GM19043 (cell line): ENCODE measurements around the gene NPLOC4.

Source experiments
- ATAC-seq: cut with Tn5 transposase; IDR thresholded peaks from one replicate; pipeline ENCODE4 v1.9.1; 2021; ENCODE audit warnings: low read depth; ENCODE audit not compliant: unreplicated experiment

The NPLOC4 gene

GRCh38 chr17:81511554-81511803 is 125.4 kb downstream of the NPLOC4 start:
- no peak for ATAC-seq

GRCh38 chr17:81510785-81511553 is 125.9 kb downstream of the NPLOC4 start:
- no peak for ATAC-seq

GRCh38 chr17:81509972-81510784 is 126.7 kb downstream of the NPLOC4 start:
- ATAC-seq = no peak

GRCh38 chr17:81509207-81509971 is 127.5 kb downstream of the NPLOC4 start:
- no peak for ATAC-seq

GRCh38 chr17:81508639-81509206 is 128.2 kb downstream of the NPLOC4 start:
- no peak for ATAC-seq
